AG04449 (cell line): ENCODE data around the gene AOPEP.

ENCODE experiments used
- CTCF ChIA-PET: fragments of 350-600 bp; formaldehyde crosslinking; extraction: SDS; loops from one replicate; lab custom pipeline; 2021; ENCODE audit warnings: antibody characterized with exemption; lab: Yijun Ruan, JAX
- POLR2A ChIA-PET: fragments of 400-600, 350-600 bp; formaldehyde crosslinking; extraction: SDS; loops from one replicate; lab custom pipeline; 2020; ENCODE audit warnings: antibody characterized with exemption, inconsistent platforms; lab: Yijun Ruan, JAX
- DNase-seq: peaks from one replicate; pipeline ENCODE4 v3.0.0-alpha.2; 2010; ENCODE audit warnings: low read depth, low spot score
- H3K4me3 ChIP-seq: 2 replicates; pipeline ENCODE4 v1.5.1; 2011; ENCODE audit warnings: low read depth, mild to moderate bottlenecking, control low read depth, low read length
- CTCF ChIP-seq: IDR thresholded peaks from one replicate; pipeline ENCODE4 v1.5.1; 2011; ENCODE audit warnings: mild to moderate bottlenecking, moderate library complexity, low read length, control low read depth, inconsistent platforms; ENCODE audit not compliant: insufficient read depth; ENCODE audit errors: missing control alignments

The AOPEP gene

DNA sequence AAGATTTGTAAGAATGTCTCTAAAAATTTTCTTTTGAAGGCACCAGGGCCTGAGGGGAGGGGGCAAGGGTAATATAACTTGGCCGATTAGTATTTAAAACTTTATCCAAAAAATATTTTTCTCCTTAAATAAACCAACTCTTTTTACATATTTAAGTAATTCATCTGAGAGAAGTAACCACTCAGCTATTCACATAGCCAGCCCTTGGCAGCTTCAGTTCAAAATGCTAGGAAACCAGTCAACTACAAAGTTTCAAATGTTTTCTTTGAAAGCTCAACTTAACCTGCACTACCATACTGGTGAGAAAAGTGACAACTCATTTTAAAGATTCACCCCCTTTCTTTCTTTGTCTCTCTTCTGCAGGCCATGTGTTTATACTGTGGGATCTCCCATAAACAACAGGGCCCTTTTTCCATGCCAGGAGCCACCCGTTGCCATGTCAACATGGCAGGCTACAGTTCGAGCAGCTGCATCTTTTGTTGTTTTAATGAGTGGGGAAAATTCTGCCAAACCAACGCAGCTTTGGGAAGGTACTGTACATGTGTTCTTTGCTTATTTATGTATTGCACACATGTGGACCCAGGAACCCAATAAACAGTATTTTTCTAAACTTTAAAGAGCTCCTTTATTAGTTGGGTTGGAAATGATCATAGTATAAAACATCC lies 46.3 kb downstream of the AOPEP start:
- ChIA-PET CTCF (interaction anchor here (1.3 to 1.8 kb wide), 3 partner anchors 9 to 103 kb away, joined by 5 to 10 read pairs (median 9); no protein-coding TSS in a partner anchor), POLR2A (no interaction called here)
- no peak overlapping the region for H3K4me3 ChIP-seq
- no peak for TF ChIP-seq CTCF
- DNase-seq, result no peak

DNA sequence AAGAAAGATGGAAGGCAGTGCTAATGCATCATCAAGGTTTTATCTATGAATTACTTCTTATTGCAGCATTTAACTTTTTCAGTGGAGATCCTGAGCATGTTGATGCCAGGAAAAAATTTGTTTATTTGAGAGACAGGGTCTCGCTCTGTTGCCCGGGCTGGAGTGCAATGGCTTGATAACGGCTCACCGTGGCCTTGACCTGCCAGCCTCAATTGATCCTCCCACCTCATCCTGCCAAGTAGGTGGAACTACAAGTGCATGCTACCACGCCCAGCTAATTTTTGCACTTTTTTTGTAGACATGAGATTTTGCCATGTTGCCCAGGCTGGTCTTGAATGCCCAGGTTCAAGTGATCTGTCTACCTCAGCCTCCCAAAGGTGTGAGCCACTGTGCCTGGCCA lies 47.2 kb downstream of the AOPEP start:
- DNase-seq, result no peak
- CTCF ChIA-PET, result interaction anchor here (1.8 kb wide), 1 partner anchor 9 kb away, joined by 10 read pairs; no protein-coding TSS in a partner anchor
- TF ChIP-seq CTCF, result no peak

GRCh38 chr9:94778013-94778412 lies 51.5 kb downstream of the AOPEP start:
- CTCF ChIA-PET, result interaction anchor here (0.8 to 1.0 kb wide), 2 partner anchors 97 to 390 kb away, joined by 3 to 4 read pairs; no protein-coding TSS in a partner anchor
- POLR2A ChIA-PET, result no interaction called here
- no peak for DNase-seq
- TF ChIP-seq CTCF, result no peak
- H3K4me3 ChIP-seq, result no peak overlapping the region

More for the DNA sequence above, 47.2 kb downstream of the AOPEP start:
- no peak overlapping the region for H3K4me3 ChIP-seq
- POLR2A ChIA-PET, result no interaction called here

DNA sequence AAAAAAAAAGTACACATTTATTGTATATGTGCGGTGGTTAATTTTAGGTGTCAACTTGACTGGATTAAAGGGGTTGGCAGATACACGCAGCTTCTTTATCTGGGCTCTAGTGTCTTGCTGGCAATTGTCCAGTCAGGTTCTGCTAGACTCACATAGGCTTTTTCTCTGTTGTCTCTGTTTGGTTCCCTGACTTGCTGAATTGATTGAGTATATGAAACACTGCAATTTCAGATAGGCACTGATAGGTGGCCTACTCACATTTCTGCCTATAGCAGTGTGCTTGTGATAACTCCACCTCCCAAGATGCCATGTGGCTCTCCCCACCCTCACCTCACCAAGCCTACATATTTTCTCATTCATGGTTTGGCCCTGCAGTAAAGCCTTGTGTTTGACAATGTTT lies 52.5 kb downstream of the AOPEP start:
- no peak overlapping the region for H3K4me3 ChIP-seq
- TF ChIP-seq CTCF, result no peak
- CTCF ChIA-PET, result interaction anchor here (0.8 to 1.0 kb wide), 2 partner anchors 11 to 98 kb away, joined by 3 to 4 read pairs; no protein-coding TSS in a partner anchor
- no peak for DNase-seq
- POLR2A ChIA-PET, result no interaction called here

DNA sequence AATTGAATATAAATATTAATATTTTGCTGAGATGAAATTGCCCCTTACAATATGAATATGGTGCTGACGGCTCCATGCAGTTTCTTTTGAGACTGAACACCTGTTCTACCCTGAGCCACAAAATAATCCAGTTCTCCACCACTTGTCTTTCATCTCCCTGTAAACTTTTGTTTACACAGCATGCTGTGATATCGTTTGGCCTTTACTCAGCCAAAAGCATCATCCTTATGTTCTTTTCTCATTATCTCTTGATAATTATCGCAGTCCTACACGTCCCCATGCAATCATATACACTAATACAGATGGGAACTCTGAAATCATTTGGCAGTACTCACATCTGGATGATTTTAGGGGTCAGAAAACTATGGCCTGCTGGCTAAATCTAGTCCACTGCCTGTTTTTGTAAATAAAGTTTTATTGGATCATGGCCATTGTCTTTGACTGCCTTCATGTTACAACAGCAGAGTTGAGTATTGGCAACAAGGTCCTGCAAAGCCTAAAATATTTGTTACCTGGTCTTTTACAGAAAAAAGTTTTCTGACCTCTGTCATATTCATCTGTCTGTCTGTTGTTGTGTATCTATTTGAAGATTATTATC lies 53.3 kb downstream of the AOPEP start:
- DNase-seq, result no peak
- CTCF ChIA-PET, result interaction anchor here (0.7 to 4.7 kb wide), 5 partner anchors 9 to 348 kb away, joined by 3 to 42 read pairs (median 4); no protein-coding TSS in a partner anchor
- POLR2A ChIA-PET, result no interaction called here
- no peak for TF ChIP-seq CTCF
- H3K4me3 ChIP-seq, result no peak overlapping the region

- ChIA-PET POLR2A (no interaction called here), CTCF (interaction anchor here (0.7 to 4.7 kb wide), 8 partner anchors 9 to 348 kb away, joined by 3 to 42 read pairs (median 4); no protein-coding TSS in a partner anchor)
- no peak for TF ChIP-seq CTCF
- no peak overlapping the region for H3K4me3 ChIP-seq
- DNase-seq, result no peak
These were observed 54.0 kb downstream of the AOPEP start for GRCh38 chr9:94780516-94780950.
